Measurements from ENCODE around the gene RNF130. TPM values are rescaled to one million over a fixed set of nuclear protein-coding genes. Genes with fewer than 3 reads are reported as not detected.
"Not testable (repeated sequence)": the region's sequence is repeated elsewhere in the genome, so short reads cannot be mapped to it uniquely, and the experiment has no call there.

The RNF130 gene
- total RNA-seq, 2 donors from 2014 or later = 83.8 to 116 TPM

DNA sequence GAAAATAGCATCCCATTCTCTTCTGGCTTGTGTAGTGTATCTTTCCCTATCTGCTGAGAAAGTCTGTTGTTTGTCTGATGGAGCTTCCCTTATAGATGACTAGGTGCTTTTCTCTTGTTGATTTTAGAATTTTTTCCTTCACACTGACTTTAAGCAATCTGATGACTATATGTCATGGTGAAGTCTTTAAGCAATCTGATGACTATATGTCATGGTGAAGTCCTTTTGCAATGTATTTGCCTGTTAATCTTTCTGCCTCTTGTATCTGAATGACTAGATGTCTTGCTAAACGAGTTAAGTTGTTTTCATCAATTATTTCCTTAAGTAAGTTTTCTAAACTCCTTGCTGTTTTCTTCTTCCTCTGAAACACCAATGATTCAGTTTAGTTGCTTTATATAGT lies 80.5 kb downstream of the RNF130 start:
- 97% methylated on average over 1 of the region's 1 CpG for WGBS

DNA sequence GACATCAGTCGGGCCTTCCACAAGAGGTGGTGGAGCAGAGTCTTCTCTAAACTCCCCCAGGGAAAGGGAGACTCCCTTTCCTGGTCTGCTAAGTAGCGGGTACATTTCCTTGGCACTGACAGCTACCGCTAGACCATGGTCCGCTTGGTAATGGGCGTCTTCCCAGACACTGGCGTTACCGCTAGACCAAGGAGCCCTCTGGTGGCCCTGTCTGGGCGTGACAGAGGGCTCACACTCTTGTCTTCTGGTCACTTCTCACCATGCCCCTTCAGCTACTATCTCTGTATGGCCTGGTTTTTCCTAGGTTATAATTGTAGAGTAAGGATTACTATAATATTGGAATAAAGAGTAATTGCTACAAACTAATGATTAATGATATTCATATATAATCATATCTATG lies 81.0 kb downstream of the RNF130 start:
- H3K27ac ChIP-seq; H3K9me3 ChIP-seq; H3K4me3 ChIP-seq; H3K27me3 ChIP-seq (replicated peaks; ENCODE audit: insufficient read depth); H3K36me3 ChIP-seq; DNase-seq (ENCODE audit: low spot score); intact Hi-C loops (cut with DNase I); H3K4me1 ChIP-seq (replicated peaks): not testable (repeated sequence)
- 99% methylated on average over 8 of the region's 8 CpGs for WGBS

More for the DNA sequence above, 80.5 kb downstream of the RNF130 start:
- no peaks in the 10 kb centered on the region for H3K9me3 ChIP-seq
- no peak overlapping the region for H3K4me3 ChIP-seq
- DNase-seq (ENCODE audit: low spot score) = no peak
- TF ChIP-seq POLR2AphosphoS5 (IDR thresholded peaks at IDR 0.05) (no peak), POLR2A (IDR thresholded peaks at IDR 0.05) (no peak)
- TF ChIP-seq, protein P1, sequence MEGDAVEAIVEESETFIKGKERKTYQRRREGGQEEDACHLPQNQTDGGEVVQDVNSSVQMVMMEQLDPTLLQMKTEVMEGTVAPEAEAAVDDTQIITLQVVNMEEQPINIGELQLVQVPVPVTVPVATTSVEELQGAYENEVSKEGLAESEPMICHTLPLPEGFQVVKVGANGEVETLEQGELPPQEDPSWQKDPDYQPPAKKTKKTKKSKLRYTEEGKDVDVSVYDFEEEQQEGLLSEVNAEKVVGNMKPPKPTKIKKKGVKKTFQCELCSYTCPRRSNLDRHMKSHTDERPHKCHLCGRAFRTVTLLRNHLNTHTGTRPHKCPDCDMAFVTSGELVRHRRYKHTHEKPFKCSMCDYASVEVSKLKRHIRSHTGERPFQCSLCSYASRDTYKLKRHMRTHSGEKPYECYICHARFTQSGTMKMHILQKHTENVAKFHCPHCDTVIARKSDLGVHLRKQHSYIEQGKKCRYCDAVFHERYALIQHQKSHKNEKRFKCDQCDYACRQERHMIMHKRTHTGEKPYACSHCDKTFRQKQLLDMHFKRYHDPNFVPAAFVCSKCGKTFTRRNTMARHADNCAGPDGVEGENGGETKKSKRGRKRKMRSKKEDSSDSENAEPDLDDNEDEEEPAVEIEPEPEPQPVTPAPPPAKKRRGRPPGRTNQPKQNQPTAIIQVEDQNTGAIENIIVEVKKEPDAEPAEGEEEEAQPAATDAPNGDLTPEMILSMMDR (IDR thresholded peaks at IDR 0.05) = no peak
- no peaks in the 10 kb centered on the region for H3K36me3 ChIP-seq
- H3K27me3 ChIP-seq (replicated peaks; ENCODE audit: insufficient read depth) = no peaks in the 10 kb centered on the region
- intact Hi-C loops (cut with DNase I) = no loop called here
- H3K27ac ChIP-seq = no peak overlapping the region
- no peaks in the 10 kb centered on the region for H3K4me1 ChIP-seq (replicated peaks)

DNA sequence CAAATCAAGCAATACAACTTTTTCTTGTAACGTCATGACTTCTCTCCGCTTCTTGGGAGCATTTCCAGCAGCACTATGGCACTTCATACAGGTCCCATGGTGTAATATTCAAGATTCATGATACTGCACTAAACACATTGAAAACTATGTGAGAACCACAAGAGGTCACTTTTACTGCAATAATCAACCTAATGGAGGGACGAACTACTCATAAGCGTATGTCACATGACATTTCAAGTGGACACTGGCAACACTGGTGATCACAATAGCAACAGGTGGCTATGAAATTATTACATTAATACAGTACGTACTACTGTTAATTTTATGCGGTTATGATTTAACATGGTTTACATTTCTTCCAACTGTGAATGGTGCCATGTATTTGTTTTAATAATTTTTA lies 85.2 kb downstream of the RNF130 start:
- 65% methylated on average over 6 of the region's 6 CpGs for WGBS
- no peaks in the 10 kb centered on the region for H3K9me3 ChIP-seq

DNA sequence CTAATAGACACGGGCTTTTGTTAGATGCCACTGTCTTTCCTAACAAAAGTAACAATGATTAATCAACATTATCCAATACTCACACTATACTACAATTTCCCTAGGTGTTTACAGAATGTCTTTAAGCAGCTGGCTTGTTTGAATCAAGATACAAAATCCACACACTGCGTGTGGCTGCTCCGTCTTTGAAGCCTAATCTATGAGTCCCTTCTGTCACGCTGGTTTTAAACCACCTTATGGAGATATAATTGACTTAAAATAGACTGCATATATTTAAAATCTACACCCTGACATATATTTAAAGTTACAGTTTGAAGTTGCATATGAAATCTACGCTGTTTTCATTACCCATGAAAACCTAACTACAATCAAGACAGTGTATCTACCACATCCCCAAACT lies 89.9 kb downstream of the RNF130 start:
- Histone ChIP-seq H3K36me3 (no peaks in the 10 kb centered on the region), H3K9me3 (no peaks in the 10 kb centered on the region), H3K27ac (no peak overlapping the region), H3K27me3 (replicated peaks; ENCODE audit: insufficient read depth) (no peaks in the 10 kb centered on the region), H3K4me1 (replicated peaks) (no peaks in the 10 kb centered on the region), H3K4me3 (no peak overlapping the region)
- TF ChIP-seq POLR2A (IDR thresholded peaks at IDR 0.05) = no peak
- TF ChIP-seq, protein P1 (IDR thresholded peaks at IDR 0.05) = no peak
- TF ChIP-seq POLR2AphosphoS5 (IDR thresholded peaks at IDR 0.05) = no peak
- intact Hi-C loops (cut with DNase I) = no loop called here
- no peak for DNase-seq (ENCODE audit: low spot score)
- WGBS = 86% methylated on average over 5 of the region's 5 CpGs

More for the DNA sequence above, 85.2 kb downstream of the RNF130 start:
- Histone ChIP-seq H3K4me3 (no peak overlapping the region), H3K27me3 (replicated peaks; ENCODE audit: insufficient read depth) (no peaks in the 10 kb centered on the region), H3K4me1 (replicated peaks) (no peaks in the 10 kb centered on the region), H3K27ac (no peak overlapping the region), H3K36me3 (no peaks in the 10 kb centered on the region)
- TF ChIP-seq POLR2AphosphoS5 (IDR thresholded peaks at IDR 0.05) = no peak
- TF ChIP-seq, protein P1 (IDR thresholded peaks at IDR 0.05) = peak in 3 of 4 experiments; percentile 12 to 39 (median 24)
- TF ChIP-seq POLR2A (IDR thresholded peaks at IDR 0.05) = no peak
- intact Hi-C loops (cut with DNase I) = loop anchor here (5.0 kb wide), 1 partner anchor 106 kb away; no protein-coding TSS in a partner anchor
- no peak for DNase-seq (ENCODE audit: low spot score)

DNA sequence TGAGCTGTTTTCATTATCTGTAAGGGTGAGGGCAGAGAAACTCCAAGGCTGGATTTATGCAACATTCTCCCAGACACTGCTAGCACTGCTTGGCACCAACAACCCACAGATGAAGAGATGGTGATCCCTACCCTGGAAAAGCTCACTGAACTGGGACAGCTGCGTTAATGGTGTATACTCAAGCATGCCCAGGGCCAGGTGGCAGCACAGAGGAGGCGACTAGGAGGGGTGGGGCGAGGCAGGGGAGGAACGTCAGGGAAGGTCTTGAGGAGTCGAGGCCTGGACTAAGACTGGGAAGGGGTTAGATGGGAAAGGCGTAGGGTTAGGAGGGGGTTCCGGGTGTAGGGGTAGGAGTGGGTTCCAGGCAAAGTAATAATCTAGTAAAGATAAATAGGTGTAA lies 90.8 kb downstream of the RNF130 start:
- TF ChIP-seq POLR2A (IDR thresholded peaks at IDR 0.05) = no peak
- no peak for TF ChIP-seq POLR2AphosphoS5 (IDR thresholded peaks at IDR 0.05)
- TF ChIP-seq, protein P1 (IDR thresholded peaks at IDR 0.05) = no peak
- H3K4me1 ChIP-seq (replicated peaks) = no peaks in the 10 kb centered on the region
- no peak overlapping the region for H3K27ac ChIP-seq
- H3K36me3 ChIP-seq = no peaks in the 10 kb centered on the region
- no peaks in the 10 kb centered on the region for H3K9me3 ChIP-seq
- WGBS = 88% methylated on average over 7 of the region's 7 CpGs
- H3K27me3 ChIP-seq (replicated peaks; ENCODE audit: insufficient read depth) = no peaks in the 10 kb centered on the region
- H3K4me3 ChIP-seq = no peak overlapping the region
- no peak for DNase-seq (ENCODE audit: low spot score)
- intact Hi-C loops (cut with DNase I) = no loop called here

Data from prostate gland (tissue), 2 donors.